Neuron (in vitro differentiated cells): ENCODE measurements around the gene GNRH2.
"Not testable (repeated sequence)": the region's sequence is repeated elsewhere in the genome, so short reads cannot be mapped to it uniquely, and the experiment has no call there.

Source experiments
- H2AFZ ChIP-seq: one replicate; pipeline ENCODE4 v1.6.1; 2013; ENCODE audit warnings: low read depth, mild to moderate bottlenecking, inconsistent platforms, low read length, moderate library complexity
- H3K27me3 ChIP-seq: one replicate; pipeline ENCODE4 v1.6.1; 2013; ENCODE audit warnings: low read length; ENCODE audit not compliant: insufficient read depth
- H3K36me3 ChIP-seq: one replicate; pipeline ENCODE4 v1.6.1; 2013; ENCODE audit warnings: low read length; ENCODE audit not compliant: insufficient read depth
- H3K4me1 ChIP-seq: one replicate; pipeline ENCODE4 v1.6.1; 2013; ENCODE audit warnings: low read length; ENCODE audit not compliant: insufficient read depth
- H3K4me3 ChIP-seq: 2 replicates; pipeline ENCODE4 v1.5.1; 2013; ENCODE audit warnings: mild to moderate bottlenecking, low read length, moderate library complexity
- H3K9me3 ChIP-seq: one replicate; pipeline ENCODE4 v1.6.1; 2013; ENCODE audit warnings: low read length

The GNRH2 gene

GRCh38 chr20:3043322-3043721, at the start of gene GNRH2:
Gene GNRH2, plus strand, starts transcription at chr20:3043622. Its CDS starts 793 bp downstream, at chr20:3044415.
- Histone ChIP-seq H3K4me1 (peaks cover 11% of the 10 kb centered on the region), H3K27me3 (no peaks in the 10 kb centered on the region), H3K9me3 (no peaks in the 10 kb centered on the region), H3K4me3 (no peak within 1 kb of the TSS), H2AFZ (no peak within 1 kb of the TSS), H3K36me3 (peaks cover 46% of the 10 kb centered on the region)

DNA sequence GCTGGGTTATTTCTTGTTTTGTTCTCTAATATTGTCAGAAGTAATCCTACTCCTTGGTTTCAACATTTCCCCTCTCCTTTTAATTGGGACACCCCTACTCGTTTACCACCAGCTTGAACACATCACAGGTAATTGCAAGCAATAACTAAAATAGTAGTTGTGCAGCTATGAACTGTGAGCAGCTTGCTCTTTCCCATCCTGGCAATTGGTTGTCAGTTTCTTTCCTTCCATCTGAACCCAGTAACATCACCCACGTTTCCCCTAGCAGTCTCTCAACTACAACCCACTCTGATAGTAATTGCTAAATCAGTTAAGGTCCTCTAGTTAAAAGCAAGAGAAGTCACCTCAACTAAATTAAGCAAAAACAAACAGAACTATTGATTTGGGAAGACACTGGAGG, 47.6 kb upstream of the GNRH2 start:
- Histone ChIP-seq H2AFZ (no peak overlapping the region), H3K4me3 (no peak overlapping the region), H3K4me1 (no peaks in the 10 kb centered on the region), H3K9me3 (no peaks in the 10 kb centered on the region), H3K36me3 (peaks cover 49% of the 10 kb centered on the region), H3K27me3 (no peaks in the 10 kb centered on the region)

GRCh38 chr20:2998728-2999127, 44.7 kb upstream of the GNRH2 start:
- Histone ChIP-seq H3K4me1 (no peaks in the 10 kb centered on the region), H3K27me3 (no peaks in the 10 kb centered on the region), H3K36me3 (peaks cover 32% of the 10 kb centered on the region), H2AFZ (no peak overlapping the region), H3K9me3 (no peaks in the 10 kb centered on the region), H3K4me3 (no peak overlapping the region)

DNA sequence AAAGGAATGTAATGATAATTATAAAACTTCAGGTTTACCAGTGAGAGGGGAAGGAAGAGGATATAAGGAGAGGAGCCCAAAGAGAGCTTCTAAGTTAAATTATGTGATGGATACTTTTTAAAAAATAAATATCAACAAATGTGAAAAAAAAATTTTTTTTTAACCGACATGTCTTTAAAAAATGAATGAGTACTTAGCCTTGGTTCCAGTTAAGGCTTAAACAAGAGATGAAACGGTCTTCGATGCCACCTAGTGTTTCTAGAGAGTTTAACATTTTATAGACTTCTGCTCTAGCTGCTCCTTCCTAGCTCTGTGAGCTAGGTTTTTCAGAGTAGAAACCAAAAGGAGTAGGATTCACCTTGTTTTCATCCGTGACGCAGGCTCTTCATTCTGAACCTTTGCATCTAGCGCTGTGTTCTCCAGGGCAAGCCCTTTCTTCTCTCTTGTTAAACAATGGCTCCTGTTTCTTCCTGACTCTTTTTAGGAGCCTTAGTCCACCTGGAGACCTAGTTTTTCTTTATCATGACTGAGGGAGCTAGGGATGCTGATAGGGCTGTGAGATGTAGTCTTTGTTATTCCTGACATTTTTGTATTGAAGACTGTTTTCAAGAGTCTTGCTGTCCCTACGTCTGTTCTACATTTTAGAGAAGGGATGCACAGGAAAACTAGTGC, 42.4 kb upstream of the GNRH2 start:
- H3K4me1 ChIP-seq, result no peaks in the 10 kb centered on the region
- no peak overlapping the region for H2AFZ ChIP-seq
- no peaks in the 10 kb centered on the region for H3K27me3 ChIP-seq
- no peaks in the 10 kb centered on the region for H3K9me3 ChIP-seq
- no peak overlapping the region for H3K4me3 ChIP-seq
- H3K36me3 ChIP-seq, result peaks cover 25% of the 10 kb centered on the region

GRCh38 chr20:3003416-3003815, 40.0 kb upstream of the GNRH2 start:
- Histone ChIP-seq H3K4me3 (no peak overlapping the region), H3K4me1 (no peaks in the 10 kb centered on the region), H3K36me3 (peaks cover 46% of the 10 kb centered on the region), H3K27me3 (no peaks in the 10 kb centered on the region), H2AFZ (no peak overlapping the region), H3K9me3 (no peaks in the 10 kb centered on the region)

DNA sequence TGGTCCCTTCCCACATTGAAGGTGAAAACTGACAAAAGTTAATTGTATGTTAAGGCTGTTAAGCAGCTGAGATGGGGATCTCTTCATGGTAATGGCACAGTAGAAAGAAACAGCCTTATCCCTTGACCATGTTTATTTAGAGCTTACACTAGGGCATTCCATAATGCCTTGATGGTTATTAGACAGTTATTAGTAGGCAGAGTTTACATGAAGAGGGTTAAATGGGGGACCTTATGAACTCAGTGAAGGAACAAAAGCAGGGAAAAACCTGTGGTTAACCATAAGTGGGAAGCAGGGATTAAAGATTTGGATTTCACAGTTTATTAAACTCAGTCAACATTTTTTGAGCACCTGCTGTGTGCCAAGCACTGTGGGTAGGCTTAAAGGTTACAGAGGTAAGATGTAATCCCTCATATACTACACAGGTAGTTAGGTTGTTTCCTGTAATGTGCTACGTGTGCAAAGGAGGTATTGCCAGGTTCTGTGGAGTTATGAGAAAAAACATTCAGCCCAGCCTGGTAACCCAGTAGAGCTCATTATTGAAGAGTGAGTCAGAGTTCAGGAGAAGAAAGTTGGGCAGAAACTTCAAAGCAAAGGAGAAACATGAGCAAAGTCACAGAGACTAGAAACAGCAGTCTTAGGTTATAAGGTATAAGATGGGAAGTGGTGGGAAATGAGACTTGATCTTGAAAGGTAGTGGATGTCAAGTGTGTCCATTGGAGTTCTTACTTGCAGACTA, 32.3 kb upstream of the GNRH2 start:
- no peak overlapping the region for H2AFZ ChIP-seq
- no peaks in the 10 kb centered on the region for H3K4me1 ChIP-seq
- H3K36me3 ChIP-seq, result peaks cover 74% of the 10 kb centered on the region
- H3K4me3 ChIP-seq, result no peak overlapping the region
- peaks cover 2% of the 10 kb centered on the region for H3K9me3 ChIP-seq
- no peaks in the 10 kb centered on the region for H3K27me3 ChIP-seq

- Histone ChIP-seq H2AFZ (no peak overlapping the region), H3K4me3 (no peak overlapping the region), H3K4me1 (no peaks in the 10 kb centered on the region), H3K36me3 (peaks cover 72% of the 10 kb centered on the region), H3K9me3 (peaks cover 3% of the 10 kb centered on the region), H3K27me3 (no peaks in the 10 kb centered on the region)
These were observed 31.7 kb upstream of the GNRH2 start for GRCh38 chr20:3011752-3012151.

- H3K36me3 ChIP-seq, result peaks cover 67% of the 10 kb centered on the region
- H3K4me3 ChIP-seq, result no peak overlapping the region
- no peak overlapping the region for H2AFZ ChIP-seq
- no peaks in the 10 kb centered on the region for H3K4me1 ChIP-seq
- peaks cover 7% of the 10 kb centered on the region for H3K9me3 ChIP-seq
- H3K27me3 ChIP-seq, result no peaks in the 10 kb centered on the region
These were observed 29.7 kb upstream of the GNRH2 start for GRCh38 chr20:3013771-3014170.

GRCh38 chr20:3014179-3014578, 29.2 kb upstream of the GNRH2 start:
- no peaks in the 10 kb centered on the region for H3K4me1 ChIP-seq
- H3K9me3 ChIP-seq, result peaks cover 7% of the 10 kb centered on the region
- peaks cover 63% of the 10 kb centered on the region for H3K36me3 ChIP-seq
- H3K4me3 ChIP-seq, result no peak overlapping the region
- H2AFZ ChIP-seq, result no peak overlapping the region
- no peaks in the 10 kb centered on the region for H3K27me3 ChIP-seq

GRCh38 chr20:3014662-3015061, 28.8 kb upstream of the GNRH2 start:
- Histone ChIP-seq H3K9me3 (peaks cover 7% of the 10 kb centered on the region), H3K36me3 (peaks cover 58% of the 10 kb centered on the region), H3K4me1 (no peaks in the 10 kb centered on the region), H3K4me3 (no peak overlapping the region), H3K27me3 (no peaks in the 10 kb centered on the region), H2AFZ (no peak overlapping the region)

DNA sequence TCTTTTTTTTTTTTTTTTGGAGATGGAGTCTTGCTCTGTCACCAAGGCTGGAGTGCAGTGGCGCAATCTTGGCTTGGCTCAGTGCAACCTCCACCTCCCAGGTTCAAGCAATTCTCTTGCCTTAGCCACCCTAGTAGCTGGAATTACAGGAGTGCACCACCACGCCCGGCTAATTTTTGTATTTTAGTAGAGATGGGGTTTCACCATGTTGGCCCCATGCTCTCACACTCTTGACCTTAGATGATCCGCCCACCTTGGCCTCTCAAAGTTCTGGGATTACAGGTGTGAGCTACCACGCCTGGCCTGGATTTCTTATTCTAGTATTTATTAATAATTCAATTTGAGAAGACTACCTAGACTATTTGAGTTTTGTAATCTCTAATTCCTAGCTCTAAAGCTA, 28.1 kb upstream of the GNRH2 start:
- H3K4me3 ChIP-seq, H3K27me3 ChIP-seq, H3K4me1 ChIP-seq, H3K9me3 ChIP-seq, H2AFZ ChIP-seq: not testable (repeated sequence)
- H3K36me3 ChIP-seq, result peaks cover 55% of the 10 kb centered on the region

GRCh38 chr20:3021327-3021726, 22.1 kb upstream of the GNRH2 start:
- Histone ChIP-seq H2AFZ (no peak overlapping the region), H3K36me3 (peaks cover 66% of the 10 kb centered on the region), H3K4me1 (no peaks in the 10 kb centered on the region), H3K4me3 (no peak overlapping the region), H3K9me3 (peaks cover 4% of the 10 kb centered on the region), H3K27me3 (no peaks in the 10 kb centered on the region)

GRCh38 chr20:3021777-3022176, 21.6 kb upstream of the GNRH2 start:
- H3K27me3 ChIP-seq, result no peaks in the 10 kb centered on the region
- peaks cover 69% of the 10 kb centered on the region for H3K36me3 ChIP-seq
- H2AFZ ChIP-seq, result no peak overlapping the region
- peaks cover 4% of the 10 kb centered on the region for H3K9me3 ChIP-seq
- no peaks in the 10 kb centered on the region for H3K4me1 ChIP-seq
- no peak overlapping the region for H3K4me3 ChIP-seq
